Right lobe of liver (tissue), 4 donors: Measurements from ENCODE around the gene SLC26A3.

Experiments
- CTCF ChIP-seq, 4 donors: fragments of 200-600 bp in 3 of 4; fragments of 450-650 bp in 1 of 4; IDR thresholded peaks; one replicate each; pipeline versions ENCODE4 v1.5.1 to v1.8.0; 2016 to 2022; ENCODE audit warnings: antibody characterized with exemption in 4 of 4, mild to moderate bottlenecking in 2 of 4
- POLR2A ChIP-seq: fragments of 450-650 bp; IDR thresholded peaks from one replicate; pipeline ENCODE4 v1.6.1; 2017; ENCODE audit warnings: antibody characterized with exemption, mild to moderate bottlenecking
- donor health status: DM: no; HTN: no; CAD: no.
- donor health status: DM: no; HTN: no; CAD: no.
- donor health status: DM: no; HTN: yes; CAD: no.

GRCh38 chr7:107810626-107811025 lies 7.6 kb upstream of the SLC26A3 start:
- TF ChIP-seq CTCF (IDR thresholded peaks at IDR 0.05) (no peak), POLR2A (no peak)
